Measurements from ENCODE around the gene GOLPH3L.
"Not testable (repeated sequence)": the region's sequence is repeated elsewhere in the genome, so short reads cannot be mapped to it uniquely, and the experiment has no call there.

Gene GOLPH3L

DNA sequence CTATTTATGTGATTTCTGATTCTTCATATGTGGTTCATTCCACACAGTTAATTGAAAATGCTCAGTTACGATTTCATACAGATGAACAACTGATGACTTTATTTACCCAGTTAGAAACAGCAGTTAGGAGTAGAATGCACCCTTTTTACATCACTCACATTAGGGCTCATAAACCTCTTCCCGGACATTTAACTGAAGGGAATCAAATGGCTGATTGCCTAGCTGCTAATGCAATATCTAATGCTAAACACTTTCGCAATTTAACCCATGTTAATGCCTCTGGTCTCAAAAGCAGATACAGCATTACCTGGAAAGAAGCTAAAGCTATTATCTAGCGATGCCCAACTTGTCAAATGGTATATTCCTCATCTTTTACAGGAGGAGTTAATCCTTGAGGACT, 39.9 kb downstream of the GOLPH3L start:
- not testable (repeated sequence) for DNase-seq (ENCODE audit: low spot score)

DNA sequence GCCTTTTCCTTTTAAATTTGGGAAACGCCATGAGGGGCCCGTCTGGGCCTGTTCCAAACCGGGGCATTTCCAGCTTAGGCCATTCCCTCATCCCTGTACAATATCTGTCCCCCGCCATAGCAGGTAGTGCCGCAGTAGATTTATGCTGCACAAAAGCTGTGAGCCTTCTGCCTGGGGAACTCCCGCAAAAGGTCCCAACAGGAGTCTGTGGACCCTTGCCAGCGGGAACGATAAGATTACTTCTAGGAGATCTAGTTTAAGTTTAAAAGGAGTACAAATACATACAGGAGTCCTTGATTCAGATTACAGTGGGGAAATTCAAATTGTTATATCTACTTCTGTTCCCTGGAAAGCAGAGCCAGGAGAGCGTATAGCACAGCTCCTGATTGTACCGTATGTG, 42.3 kb downstream of the GOLPH3L start:
- not testable (repeated sequence) for DNase-seq (ENCODE audit: low spot score)

DNA sequence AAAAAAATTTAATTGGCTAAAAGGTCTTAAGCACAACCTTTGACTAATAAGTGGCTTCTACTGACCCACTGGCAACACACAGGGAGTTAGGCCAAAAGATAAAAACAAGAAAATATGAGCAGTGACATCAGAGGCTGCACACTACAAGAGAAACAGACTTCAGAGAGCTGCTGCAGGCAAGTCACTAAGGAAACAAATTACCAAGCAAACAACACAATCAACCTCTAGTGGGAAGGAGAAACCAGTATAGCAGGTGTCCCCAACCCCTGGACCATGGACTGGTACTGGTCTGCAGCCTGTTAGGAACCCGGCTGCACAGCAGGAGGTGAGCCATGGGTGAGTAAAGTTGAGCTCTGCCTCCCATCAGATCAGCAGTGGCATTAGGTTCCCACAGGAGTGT, 46.8 kb downstream of the GOLPH3L start:
- no peak for DNase-seq (ENCODE audit: low spot score)

DNA sequence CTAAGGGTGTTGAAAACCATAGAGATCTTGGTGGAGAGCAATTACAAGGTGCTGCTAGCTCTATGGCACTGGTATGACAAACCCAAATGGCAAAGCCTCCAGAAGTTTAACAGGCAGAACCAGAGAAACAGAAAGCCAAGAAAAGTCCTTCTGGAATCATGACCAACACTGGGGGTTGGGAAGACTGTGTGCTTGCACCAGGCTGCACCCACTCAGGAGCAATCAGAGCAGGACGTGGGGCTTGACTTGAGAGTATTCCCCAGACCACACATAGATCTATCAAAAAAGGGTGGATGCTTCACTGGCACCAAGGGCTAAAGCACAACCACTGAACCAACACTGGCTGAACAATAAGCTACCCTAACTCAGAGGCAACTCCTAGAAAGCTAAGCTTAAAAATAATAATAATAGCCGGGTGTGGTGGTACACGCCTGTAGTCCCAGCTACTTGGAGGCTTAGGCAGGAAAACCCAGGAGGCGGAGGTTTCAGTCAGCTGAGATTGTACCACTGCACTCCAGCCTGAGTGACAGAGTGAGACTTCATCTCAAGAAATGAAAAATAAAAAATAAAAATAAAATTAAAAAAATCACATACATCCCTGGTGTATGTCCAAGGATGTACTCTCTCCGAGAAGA, 47.4 kb downstream of the GOLPH3L start:
- no peak for DNase-seq (ENCODE audit: low spot score)

DNA sequence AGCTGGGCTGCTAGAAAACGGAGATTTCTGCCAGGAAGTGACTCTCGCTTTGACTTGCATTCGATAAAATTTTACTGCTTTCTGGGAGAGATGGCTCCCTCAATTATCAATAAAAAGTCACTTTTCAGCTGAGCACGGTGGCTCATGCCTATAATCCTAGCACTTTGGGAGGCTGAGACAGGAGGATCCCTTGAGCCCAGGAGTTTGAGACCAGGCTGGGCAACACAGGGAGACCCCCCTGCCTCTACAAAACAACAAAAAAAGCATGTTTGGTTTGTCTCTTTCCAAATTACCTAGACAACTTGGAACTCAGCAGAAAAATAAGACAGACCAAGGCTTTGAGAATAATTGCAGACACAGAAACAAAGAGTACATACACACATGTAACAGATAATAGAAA, 54.7 kb downstream of the GOLPH3L start:
- DNase-seq (ENCODE audit: low spot score), result no peak

DNA sequence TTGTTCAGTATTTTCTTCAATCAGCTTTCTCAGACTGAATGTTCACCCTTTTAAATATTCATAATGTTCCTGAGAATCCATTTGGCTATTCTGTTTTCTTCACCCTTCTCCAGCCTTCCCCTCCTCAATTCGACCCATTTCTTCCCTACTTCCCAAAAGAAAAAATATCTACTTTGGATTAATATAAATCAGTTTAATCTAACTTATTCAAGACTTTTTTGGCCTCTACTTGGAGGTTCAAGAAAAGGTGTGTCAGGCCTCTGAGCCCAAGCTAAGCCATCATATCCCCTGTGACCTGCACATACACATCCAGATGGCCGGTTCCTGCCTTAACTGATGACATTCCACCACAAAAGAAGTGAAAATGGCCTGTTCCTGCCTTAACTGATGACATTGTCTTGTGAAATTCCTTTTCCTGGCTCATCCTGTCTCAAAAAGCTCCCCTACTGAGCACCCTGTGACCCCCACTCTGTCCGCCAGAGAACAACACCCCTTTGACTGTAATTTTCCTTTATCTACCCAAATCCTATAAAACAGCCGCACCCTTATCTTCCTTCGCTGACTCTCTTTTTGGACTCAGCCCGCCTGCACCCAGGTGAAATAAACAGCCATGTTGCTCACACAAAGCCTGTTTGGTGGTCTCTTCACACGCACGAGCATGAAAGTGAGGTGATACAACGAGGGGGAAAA, 55.7 kb downstream of the GOLPH3L start:
- DNase-seq (ENCODE audit: low spot score), result not testable (repeated sequence)

DNA sequence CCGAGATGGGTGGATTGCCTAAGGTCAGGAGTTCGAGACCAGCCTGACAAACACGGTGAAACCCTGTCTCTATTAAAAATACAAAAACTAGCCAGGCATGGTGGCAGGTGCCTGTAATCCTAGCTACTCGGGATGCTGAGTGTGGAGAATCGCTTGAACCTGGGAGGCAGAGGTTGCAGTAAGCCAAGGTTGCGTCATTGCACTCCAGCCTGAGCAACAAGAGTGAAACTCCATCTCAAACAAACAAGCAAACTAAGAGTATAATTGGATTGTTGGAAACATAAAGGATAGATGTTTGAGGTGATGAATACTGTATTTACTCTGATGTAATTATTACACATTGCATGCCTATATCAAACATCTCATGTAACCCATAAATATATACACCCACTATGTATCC, 58.5 kb downstream of the GOLPH3L start:
- not testable (repeated sequence) for DNase-seq (ENCODE audit: low spot score)

DNA sequence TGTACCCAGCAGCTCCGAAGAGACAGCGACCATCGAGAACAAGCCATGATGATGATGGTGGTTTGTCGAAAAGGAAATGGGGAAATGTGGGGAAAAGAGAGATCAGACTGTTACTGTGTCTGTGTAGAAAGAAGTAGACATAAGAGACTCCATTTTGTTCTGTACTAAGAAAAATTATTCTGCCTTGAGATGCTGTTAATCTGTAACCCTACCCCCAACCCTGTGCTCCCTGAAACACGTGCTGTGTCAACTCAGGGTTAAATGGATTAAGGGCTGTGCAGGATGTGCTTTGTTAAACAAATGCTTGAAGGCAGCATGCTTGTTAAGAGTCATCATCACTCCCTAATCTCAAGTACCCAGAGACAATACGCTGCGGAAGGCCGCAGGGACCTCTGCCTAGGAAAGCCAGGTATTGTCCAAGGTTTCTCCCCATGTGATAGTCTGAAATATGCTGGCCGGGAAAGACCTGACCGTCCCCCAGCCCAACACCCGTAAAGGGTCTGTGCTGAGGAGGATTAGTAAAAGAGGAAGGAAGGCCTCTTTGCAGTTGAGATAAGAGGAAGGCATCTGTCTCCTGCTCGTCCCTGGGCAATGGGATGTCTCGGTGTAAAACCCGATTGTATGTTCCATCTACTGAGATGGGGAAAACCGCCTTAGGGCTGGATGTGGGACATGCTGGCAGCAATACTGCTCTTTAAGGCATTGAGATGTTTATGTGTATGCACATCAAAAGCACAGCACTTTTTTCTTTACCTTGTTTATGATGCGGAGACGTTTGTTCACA, 61.9 kb downstream of the GOLPH3L start:
- not testable (repeated sequence) for DNase-seq (ENCODE audit: low spot score)

DNA sequence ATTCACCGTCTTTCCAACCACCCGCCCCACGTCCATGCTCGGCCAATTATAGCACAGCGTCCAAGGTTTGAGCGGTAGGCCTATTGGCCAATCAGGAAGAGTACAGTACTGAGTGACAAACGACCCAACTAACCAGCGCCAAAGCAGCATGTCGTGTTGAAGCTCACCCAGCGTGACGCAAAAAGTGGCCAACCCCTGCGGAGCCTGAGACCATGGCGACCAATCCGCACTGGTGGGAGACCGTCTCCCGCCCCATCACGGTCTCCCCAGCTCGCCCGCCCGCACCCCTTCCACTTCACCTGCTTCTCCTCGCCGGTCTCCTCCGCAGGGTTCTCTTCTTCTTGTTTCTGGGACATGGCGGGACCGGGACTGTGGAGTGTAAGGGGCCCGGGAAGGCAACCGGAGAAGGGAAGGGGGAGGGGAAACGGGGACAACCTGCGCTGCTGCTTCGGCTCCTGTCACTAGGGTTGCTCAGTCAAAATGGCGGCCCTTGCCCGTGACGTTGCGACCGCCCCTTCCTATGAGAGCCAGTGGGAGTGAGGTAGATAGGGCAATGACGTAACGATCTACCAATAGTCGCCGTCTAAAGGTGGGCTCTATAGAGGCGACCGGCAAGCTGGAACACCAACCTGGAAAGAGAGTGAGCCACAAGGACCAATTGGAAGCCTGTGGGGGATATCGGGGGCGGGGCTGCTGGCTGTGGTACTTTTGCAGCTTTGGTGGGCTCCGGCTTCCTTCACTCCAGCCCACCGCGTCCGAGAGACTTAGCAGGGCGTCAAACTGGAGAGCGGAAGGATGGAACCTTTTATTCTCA, 67.6 kb downstream of the GOLPH3L start, which contains the start of gene ENSA:
Gene ENSA (minus strand): TSS at position 498 of the 814 bp plus-strand sequence. CDS start 142 bp downstream, at position 356.
- DNase-seq (ENCODE audit: low spot score), result peak; percentile 99

DNA sequence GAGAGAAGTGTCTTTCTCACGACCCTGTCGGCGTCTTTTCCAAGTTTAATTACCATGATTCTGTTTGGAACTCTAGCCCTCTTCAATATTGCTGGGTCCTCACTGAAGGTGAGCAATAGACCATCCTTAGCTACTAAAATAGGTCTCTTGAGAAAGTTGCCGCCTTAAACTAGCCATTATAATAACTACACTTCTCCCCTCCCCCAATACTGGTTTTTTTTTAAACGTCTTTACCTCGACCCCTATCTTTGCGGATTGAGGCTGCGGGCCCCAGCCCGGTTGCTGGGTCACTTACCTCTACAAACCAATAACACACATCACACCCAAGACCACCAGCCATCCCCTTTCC, 68.2 kb downstream of the GOLPH3L start:
- DNase-seq (ENCODE audit: low spot score), result no peak

DNA sequence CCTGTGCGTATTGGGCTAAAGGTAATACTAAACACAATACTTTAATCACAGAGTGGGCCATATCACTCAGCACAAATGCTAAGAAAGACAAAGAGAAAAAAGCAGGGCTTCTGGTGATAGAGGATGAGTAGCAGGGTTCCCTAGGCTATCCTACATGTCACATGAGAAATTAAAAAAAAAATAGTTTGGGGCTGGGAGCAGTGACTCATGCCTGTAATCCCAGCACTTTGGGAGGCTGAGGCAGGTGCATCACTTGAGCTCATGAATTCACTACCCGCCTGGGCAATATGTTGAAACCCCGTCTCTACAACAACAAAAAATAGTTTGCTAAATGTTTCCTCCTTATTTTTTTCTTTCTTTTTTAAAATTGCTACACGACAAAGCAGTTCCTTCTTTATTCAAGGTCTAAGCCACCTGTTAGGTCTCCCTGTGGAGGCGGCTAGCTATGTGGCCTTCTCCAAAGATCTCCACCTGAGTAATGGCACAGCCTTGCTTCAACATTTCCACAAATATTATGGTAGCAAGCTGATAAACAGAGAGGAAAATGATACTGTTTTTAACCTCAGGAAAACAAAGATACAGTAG, 69.0 kb downstream of the GOLPH3L start:
- DNase-seq (ENCODE audit: low spot score), result no peak

DNA sequence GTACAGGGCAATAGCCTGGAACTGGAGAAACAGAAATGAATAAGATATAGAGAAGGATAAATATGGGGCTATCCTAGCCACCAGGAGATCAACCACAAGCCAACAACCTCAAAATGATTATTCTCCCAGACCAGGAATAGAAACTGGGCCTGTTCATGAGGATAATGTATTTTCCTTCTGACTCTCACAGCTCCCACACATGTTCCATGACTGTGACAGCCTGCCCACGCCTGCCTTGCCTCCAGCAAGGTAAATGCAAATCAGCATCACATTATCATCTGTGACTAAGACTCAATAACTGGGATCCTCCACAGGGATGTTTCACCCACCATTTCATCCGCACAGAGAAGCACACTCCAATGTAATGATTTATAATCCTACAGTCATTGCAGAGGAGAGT, 70.8 kb downstream of the GOLPH3L start:
- peak; percentile 83 for DNase-seq (ENCODE audit: low spot score)

DNA sequence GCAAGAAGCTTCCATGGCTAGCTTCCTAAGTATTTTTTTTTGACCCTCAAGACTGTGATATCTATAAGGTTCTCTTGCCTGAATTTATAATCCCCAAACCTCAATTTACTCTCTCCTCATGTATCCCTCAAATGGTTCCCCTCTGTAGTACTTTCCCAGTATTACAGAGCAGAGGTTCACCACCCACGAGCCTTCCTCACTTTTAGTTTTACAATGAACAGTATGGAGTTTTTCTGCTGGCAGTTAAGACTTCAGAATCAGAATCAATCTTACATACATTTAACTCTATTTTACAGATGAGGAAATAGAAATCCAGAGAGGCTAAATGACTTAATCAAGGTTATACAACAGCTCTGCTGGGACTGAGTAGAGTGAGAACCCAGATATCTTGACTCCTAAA, 72.4 kb downstream of the GOLPH3L start:
- not testable (repeated sequence) for DNase-seq (ENCODE audit: low spot score)

DNA sequence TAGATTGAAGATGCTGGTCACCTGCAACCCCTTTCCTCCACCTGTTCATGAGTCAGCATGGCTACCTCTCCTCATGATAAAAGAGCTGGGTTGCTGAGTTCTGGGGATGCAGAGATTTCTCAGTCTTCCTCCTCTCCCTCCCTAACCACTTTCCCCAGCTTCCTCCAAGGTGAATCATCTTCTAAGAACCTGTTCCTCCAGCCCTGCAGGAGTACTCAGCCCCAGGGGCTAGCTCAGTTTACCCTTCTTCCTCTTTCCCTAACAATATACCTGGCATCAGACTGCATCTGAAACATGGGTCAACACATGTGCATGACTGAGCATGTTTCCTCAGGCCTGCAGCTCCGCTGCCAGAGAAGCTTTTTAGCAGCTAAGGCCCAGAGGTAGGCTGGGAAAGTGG, 72.8 kb downstream of the GOLPH3L start:
- DNase-seq (ENCODE audit: low spot score), result not testable (repeated sequence)

DNA sequence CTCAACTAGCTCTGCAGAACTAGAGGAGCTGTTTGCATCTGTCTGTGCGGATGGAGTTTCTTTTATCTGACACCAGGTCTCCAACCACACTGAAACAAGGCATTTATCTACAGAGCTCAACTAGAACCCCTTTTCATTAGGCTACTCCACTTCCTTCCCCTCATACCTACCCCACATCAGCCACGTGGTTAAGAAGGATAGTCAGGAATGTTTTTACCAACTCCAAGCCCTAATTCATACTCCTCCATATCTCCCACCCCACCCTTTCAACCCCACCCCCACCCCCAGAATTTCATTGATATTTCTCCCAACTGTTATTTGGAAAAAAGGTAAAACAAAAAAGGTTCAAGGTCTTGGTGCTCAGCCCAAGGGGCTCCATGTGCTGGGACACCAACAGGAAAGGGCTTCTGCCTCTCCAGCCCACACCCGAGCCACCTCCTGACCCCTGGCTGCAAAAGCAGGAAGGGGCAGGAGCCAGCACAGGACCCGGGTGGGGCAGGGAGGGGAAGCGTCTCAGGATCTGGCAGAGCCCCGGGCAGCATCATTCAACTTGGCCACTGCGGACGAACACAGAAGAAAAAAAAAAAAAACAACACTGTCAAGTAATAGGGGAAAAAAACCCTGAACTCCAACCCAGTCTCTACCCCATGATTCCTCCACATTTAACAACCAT, 74.5 kb downstream of the GOLPH3L start:
- no peak for DNase-seq (ENCODE audit: low spot score)

DNA sequence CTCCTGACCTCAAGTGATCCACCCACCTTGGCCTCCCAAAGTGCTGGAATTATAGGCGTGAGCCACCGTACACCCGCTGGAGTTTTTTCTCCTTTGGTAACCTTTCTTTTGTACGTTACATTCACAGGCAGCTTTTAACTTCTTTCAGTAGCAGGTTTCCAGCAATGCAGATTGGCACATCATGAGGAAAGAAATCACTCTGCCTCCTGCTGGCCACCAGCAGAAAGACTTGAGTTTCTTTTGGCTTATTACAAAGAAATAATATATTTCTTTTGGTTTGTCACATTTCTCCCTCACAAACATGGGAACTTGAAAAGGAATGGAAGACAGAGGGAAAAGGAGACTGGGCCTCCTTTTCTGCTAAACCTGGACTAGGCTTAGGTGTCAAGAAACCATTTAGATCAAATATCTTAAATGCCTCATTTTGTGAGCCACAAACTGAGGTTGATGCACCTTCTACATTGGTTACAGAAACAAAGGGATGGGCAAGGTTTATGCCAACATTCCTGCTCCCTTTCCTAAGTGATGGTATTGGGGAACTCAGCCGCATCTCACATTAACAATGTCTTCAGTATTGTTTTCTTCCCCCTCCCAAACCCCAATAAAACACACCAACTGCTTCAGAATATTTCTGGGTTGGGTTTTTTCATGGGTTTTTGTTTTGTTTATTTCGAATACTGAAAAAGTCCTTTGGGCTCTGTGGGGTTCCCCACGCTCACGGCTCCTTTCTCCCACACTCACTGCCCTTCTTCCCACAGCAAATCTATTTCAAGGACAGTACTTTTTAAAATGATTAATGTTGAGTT, 75.3 kb downstream of the GOLPH3L start:
- no peak for DNase-seq (ENCODE audit: low spot score)

DNA sequence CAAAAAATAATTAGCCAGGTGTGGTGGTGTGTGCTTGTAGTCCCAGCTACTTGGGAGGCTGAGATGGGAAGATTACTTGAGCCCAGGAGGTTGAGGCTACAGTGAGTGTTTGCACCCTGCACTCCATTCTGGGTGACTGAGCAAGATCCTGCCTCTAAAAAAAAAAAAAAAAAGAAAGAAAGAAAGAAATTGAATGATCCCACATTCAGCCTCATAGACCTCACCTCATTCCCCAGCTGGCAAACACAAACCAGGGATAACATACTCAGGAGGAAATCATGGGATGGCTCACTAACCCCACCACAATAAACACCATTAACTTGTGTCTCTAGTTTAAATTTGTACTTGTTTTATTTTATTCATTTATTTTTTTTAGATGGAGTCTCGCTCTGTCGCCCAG, 76.0 kb downstream of the GOLPH3L start:
- no peak for DNase-seq (ENCODE audit: low spot score)

DNA sequence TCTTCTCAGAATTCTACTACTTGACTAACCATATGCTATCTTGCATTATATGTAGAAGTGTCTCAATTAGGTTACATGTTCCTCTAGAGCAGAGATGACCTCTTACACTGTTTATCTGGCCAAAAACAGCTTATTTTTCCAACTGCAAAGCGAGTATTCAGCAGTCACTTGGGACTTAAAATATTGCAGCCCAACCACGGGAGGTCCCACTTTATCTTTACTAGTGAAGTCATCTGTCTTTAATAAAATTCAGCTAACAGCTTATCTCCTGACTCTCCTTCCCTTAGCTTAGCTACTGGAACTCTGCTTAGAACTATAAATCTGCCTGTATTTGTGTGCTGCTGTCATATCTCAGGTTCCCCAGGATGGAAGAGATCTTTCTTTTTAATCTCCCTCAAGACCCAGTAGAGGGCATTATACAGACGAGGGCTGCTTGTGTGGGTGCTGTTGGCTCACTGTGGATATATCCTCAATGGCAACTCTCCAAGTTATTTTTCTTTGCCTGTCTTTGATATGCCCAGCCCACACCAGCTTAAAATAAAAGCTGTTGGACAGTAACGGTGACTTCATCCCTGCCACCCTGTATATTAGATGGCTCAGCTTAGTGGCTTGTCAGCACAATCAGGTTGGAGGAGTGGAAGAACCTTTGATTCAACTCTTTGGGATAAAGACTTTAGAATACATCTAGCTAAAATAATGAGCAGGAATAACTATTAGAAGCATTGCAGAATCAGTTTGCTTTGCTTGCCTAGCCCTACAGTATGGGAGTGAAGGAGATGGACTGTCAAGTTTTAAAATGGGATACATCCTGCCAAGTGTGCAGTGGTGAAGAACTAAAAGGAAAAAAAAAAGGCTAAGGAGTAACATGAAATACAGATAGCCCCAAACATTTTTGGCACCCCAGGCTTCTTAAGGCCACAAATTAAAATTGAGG, 77.1 kb downstream of the GOLPH3L start:
- DNase-seq (ENCODE audit: low spot score), result no peak
